Endothelial cell of umbilical vein (primary cell): ENCODE measurements around the gene SCYL1. TPM values are rescaled to one million over a fixed set of nuclear protein-coding genes. Genes with fewer than 3 reads are reported as not detected.
"Not testable (repeated sequence)": the region's sequence is repeated elsewhere in the genome, so short reads cannot be mapped to it uniquely, and the experiment has no call there.

Experiments used
- BruUV-seq: library from RNA; stranded (reverse); fragments of 400-500 nt; replicated peaks from 2 replicates; lab custom pipeline; 2021; lab: Mats Ljungman, UMichigan
- CTCF ChIA-PET: fragments of 300-600, 350-600 bp; sonication (Branson Sonifier 250); formaldehyde crosslinking; loops from one replicate; lab custom pipeline; 2021; ENCODE audit warnings: antibody characterized with exemption, inconsistent platforms; lab: Charles Lee
- POLR2A ChIA-PET: fragments of 300-600, 350-600 bp; sonication (Branson Sonifier 250); formaldehyde crosslinking; loops from one replicate; lab custom pipeline; 2021; ENCODE audit warnings: antibody characterized with exemption, inconsistent platforms; lab: Charles Lee
- DNase-seq: peaks from one replicate; pipeline ENCODE4 v3.0.0-alpha.2; 2011; ENCODE audit warnings: low read depth, low spot score
- FAIRE-seq: peaks from 2 replicates; lab custom pipeline; 2011; peaks lifted over from hg19 to GRCh38; lab: Jason Lieb, UNC
- H2AFZ ChIP-seq: 2 replicates; pipeline ENCODE4 v1.6.0; 2012; ENCODE audit warnings: low read depth, low read length, control low read depth, inconsistent platforms
- H3K27ac ChIP-seq: 2 replicates; pipeline ENCODE4 v1.5.1; 2011; ENCODE audit warnings: low read depth, mild to moderate bottlenecking, control low read depth, low read length, moderate library complexity; ENCODE audit not compliant: insufficient read depth
- H3K27me3 ChIP-seq, 2 experiments: 2 replicates each; pipeline versions ENCODE4 v1.6.0 to v1.6.1; 2011; ENCODE audit warnings: low read length in 2 of 2, mixed read lengths in 1 of 2; ENCODE audit not compliant: control insufficient read depth in 2 of 2, insufficient read depth in 2 of 2
- H3K36me3 ChIP-seq, 2 experiments: 2 replicates in 1 of 2; 3 replicates in 1 of 2; pipeline ENCODE4 v1.5.1; 2011; ENCODE audit warnings: low read length in 2 of 2, mild to moderate bottlenecking in 1 of 2, moderate library complexity in 1 of 2; ENCODE audit not compliant: control insufficient read depth in 2 of 2, insufficient read depth in 2 of 2; ENCODE audit errors: extremely low read depth in 1 of 2
- H3K4me1 ChIP-seq: 3 replicates; pipeline ENCODE4 v1.5.1; 2011; ENCODE audit warnings: mild to moderate bottlenecking, low read length; ENCODE audit not compliant: control insufficient read depth, insufficient read depth; ENCODE audit errors: extremely low read depth
- H3K4me2 ChIP-seq: 2 replicates; pipeline ENCODE4 v1.6.1; 2011; ENCODE audit warnings: low read length, control low read depth, mixed read lengths; ENCODE audit not compliant: insufficient read depth
- H3K4me3 ChIP-seq, 3 experiments: fragments of 200-600 bp in 1 of 3; sonication (generic), shearing (Covaris generic) in 1 of 3; replicated peaks in 1 of 3; 2 replicates each; pipeline ENCODE4 v1.5.1; 2011 to 2016; ENCODE audit warnings: control low read depth in 3 of 3, low read length in 3 of 3, mild to moderate bottlenecking in 2 of 3, inconsistent platforms in 1 of 3, low read depth in 1 of 3, moderate library complexity in 1 of 3; ENCODE audit not compliant: insufficient read depth in 1 of 3
- H3K79me2 ChIP-seq: 2 replicates; pipeline ENCODE4 v1.6.0; 2012; ENCODE audit warnings: low read length, inconsistent platforms; ENCODE audit not compliant: control insufficient read depth, insufficient read depth
- H3K9ac ChIP-seq: replicated peaks from 2 replicates; pipeline ENCODE3; 2011; ENCODE audit warnings: low read length, control low read depth; ENCODE audit not compliant: insufficient read depth; ENCODE audit errors: extremely low read depth
- H3K9me1 ChIP-seq: replicated peaks from 3 replicates; pipeline ENCODE4 v1.6.0; 2011; ENCODE audit warnings: mild to moderate bottlenecking, low read length; ENCODE audit not compliant: control insufficient read depth, insufficient read depth; ENCODE audit errors: extremely low read depth
- H3K9me3 ChIP-seq: replicated peaks from 2 replicates; pipeline ENCODE4 v1.5.1; 2012; ENCODE audit warnings: low read length, inconsistent platforms; ENCODE audit not compliant: control insufficient read depth, insufficient read depth
- H4K20me1 ChIP-seq: replicated peaks from 2 replicates; pipeline ENCODE3; 2011; ENCODE audit warnings: mild to moderate bottlenecking, low read length; ENCODE audit not compliant: control insufficient read depth, insufficient read depth; ENCODE audit errors: extremely low read depth
- dilution Hi-C: fragments of 300-500 bp; cut with MboI; formaldehyde crosslinking; loops from one replicate; pipeline ENCODE4 v1.15.0; 2019; ENCODE audit warnings: low sequenced_read_pairs; ENCODE audit not compliant: extremely low pct_ligation_motif_present
- intact Hi-C: fragments of 100-400 bp; cut with micrococcal nuclease; formaldehyde crosslinking; loops from one replicate; pipeline ENCODE4 v1.10.0; 2022
- polyA plus RNA-seq, 4 experiments: library from polyadenylated mRNA; depleted of rRNA in 3 of 4; stranded (reverse) in 3 of 4; unstranded in 1 of 4; fragments of >200 nt; gene quantifications; 2 replicates each; pipeline versions ENCODE4 v1.2.1 to v1.2.3, GENCODE V29; 2011 to 2012; ENCODE audit warnings: missing spikeins in 1 of 4
- total RNA-seq: library from RNA; stranded (reverse); gene quantifications from 2 replicates; pipeline ENCODE4 v1.2.3, GENCODE V29; 2021

SCYL1 gene
- total and polyA plus RNA-seq, 2 donors (not counting 3 experiments of a cell fraction or from before 2014, with no cell fraction given), result 88.2 to 126 TPM

- Histone ChIP-seq H3K4me1 (peaks cover 11% of the 10 kb centered on the region), H3K79me2 (peaks cover 19% of the 10 kb centered on the region)
- H4K20me1 ChIP-seq, CTCF ChIA-PET, H2AFZ ChIP-seq, H3K27ac ChIP-seq, FAIRE-seq, H3K36me3 ChIP-seq, POLR2A ChIA-PET, H3K9ac ChIP-seq, H3K4me3 ChIP-seq, DNase-seq, intact Hi-C loops, H3K4me2 ChIP-seq, H3K9me3 ChIP-seq, BruUV-seq, H3K9me1 ChIP-seq, dilution Hi-C loops, H3K27me3 ChIP-seq: not testable (repeated sequence)
These were observed 2.9 kb upstream of the SCYL1 start for GRCh38 chr11:65521777-65522521.

- CTCF ChIA-PET, H3K4me3 ChIP-seq, intact Hi-C loops, BruUV-seq, DNase-seq, H3K4me2 ChIP-seq, H3K9me3 ChIP-seq, POLR2A ChIA-PET, FAIRE-seq, H4K20me1 ChIP-seq, H3K36me3 ChIP-seq, dilution Hi-C loops, H3K9me1 ChIP-seq, H3K27me3 ChIP-seq, H3K27ac ChIP-seq, H2AFZ ChIP-seq, H3K9ac ChIP-seq: not testable (repeated sequence)
- Histone ChIP-seq H3K79me2 (peaks cover 21% of the 10 kb centered on the region), H3K4me1 (peaks cover 11% of the 10 kb centered on the region)
These were observed 1.9 kb upstream of the SCYL1 start for GRCh38 chr11:65522718-65523630.

GRCh38 chr11:65523631-65523968 is 1.3 kb upstream of the SCYL1 start:
- H3K9me1 ChIP-seq, H3K27ac ChIP-seq, dilution Hi-C loops, H3K4me3 ChIP-seq, H3K27me3 ChIP-seq, H3K9ac ChIP-seq, CTCF ChIA-PET, intact Hi-C loops, POLR2A ChIA-PET, H3K9me3 ChIP-seq, H3K4me2 ChIP-seq, H2AFZ ChIP-seq, H4K20me1 ChIP-seq, BruUV-seq, DNase-seq, FAIRE-seq, H3K36me3 ChIP-seq: not testable (repeated sequence)
- peaks cover 21% of the 10 kb centered on the region for H3K79me2 ChIP-seq
- peaks cover 11% of the 10 kb centered on the region for H3K4me1 ChIP-seq
